ELF-1 (cell line): Measurements from ENCODE around the gene STX4.
A peak's percentile ranks its signal among the peaks of the same experiment; 100 is the strongest.

ENCODE experiments used
- DNase-seq: peaks from one replicate; pipeline ENCODE4 v3.0.0-alpha.2; 2016; ENCODE audit warnings: low read depth, low spot score

Gene STX4

GRCh38 chr16:31064882-31065461 lies 31.6 kb downstream of the STX4 start:
- peak; percentile 75 for DNase-seq

DNA sequence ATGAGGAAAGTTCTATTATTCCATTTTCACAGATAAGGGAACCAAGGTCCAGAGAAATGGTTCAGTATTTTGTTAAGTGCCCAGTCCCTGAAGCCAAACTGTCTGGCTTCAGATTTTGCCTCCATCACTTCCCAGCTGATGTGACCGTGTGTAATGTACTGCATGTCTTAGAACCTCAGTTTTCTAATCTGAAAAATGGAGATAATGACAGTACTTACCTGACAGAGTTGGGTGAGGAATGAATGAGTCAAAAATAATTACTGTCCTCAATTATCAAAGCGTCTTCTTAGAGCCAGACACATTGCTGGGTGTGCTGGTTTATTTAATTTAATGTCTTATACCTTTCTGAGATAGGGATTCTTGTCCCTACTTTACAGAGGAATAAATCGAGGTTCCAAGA lies 34.0 kb downstream of the STX4 start:
- no peak for DNase-seq

DNA sequence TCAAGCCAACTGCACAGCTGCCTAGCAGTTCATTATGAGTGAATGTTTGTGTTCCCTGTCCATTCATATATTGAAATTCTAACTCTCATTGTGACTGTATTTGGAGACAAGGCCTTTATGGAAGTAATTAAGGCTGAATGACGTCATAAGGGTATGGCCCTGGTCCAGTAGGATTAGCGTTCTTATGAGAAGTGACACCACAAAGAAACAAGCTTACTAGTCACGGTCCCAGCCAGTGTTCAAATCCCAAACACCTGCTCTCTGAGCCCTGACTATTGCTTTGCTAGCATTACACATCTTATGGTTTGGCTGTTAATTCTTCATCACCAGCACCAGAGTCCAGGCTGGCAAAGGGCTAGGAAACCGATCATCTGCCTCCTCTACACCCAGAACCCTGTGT lies 38.5 kb downstream of the STX4 start:
- no peak for DNase-seq

DNA sequence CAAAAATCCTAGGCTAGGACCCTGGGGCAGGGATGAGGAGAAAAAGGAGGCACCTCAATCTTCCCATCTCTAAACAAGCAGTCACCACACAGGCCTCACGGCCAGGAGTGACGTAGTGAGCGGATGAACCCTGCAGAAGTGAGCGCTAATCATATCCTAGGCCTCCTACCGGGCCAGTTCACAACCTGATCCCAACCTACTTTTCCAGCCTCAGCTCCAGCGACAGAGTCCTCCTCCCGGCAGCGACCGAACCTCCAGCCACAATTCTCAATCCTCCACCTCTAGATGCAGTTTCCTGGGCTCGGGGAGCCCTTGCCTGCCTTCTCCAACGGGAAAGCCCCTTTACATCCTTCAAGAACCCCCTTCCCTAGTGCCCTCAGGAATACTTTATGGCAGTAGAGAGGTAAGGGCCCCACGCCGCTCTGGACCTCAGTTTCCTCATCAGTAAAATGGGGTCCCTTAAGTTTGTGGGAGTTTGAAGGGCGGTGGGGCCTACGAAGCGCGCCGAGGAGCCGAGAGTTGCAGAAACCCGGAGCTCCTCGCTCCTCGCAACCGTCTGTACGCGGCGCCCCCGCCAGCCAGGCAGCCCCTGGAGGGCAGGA lies 39.3 kb downstream of the STX4 start:
- peak; percentile 59 for DNase-seq

- DNase-seq: peak; percentile 93
Observed at GRCh38 chr16:31073142-31073969, 40.0 kb downstream of the STX4 start.

GRCh38 chr16:31073970-31074813 lies 40.8 kb downstream of the STX4 start, which contains the start of the genes ZNF646 and ZNF668:
Gene ZNF646, plus strand, starts transcription at chr16:31074422. Its CDS starts 1,903 bp downstream, at chr16:31076325.
Gene ZNF668, minus strand, starts transcription at chr16:31074240. Its CDS starts 9,781 bp downstream, at chr16:31064459.
- peak; percentile 99 for DNase-seq

GRCh38 chr16:31074814-31075183 lies 41.4 kb downstream of the STX4 start:
- no peak for DNase-seq

GRCh38 chr16:31076319-31076718 lies 43.0 kb downstream of the STX4 start:
- no peak for DNase-seq

- DNase-seq: no peak
Observed at GRCh38 chr16:31077024-31077423, 43.7 kb downstream of the STX4 start.

DNA sequence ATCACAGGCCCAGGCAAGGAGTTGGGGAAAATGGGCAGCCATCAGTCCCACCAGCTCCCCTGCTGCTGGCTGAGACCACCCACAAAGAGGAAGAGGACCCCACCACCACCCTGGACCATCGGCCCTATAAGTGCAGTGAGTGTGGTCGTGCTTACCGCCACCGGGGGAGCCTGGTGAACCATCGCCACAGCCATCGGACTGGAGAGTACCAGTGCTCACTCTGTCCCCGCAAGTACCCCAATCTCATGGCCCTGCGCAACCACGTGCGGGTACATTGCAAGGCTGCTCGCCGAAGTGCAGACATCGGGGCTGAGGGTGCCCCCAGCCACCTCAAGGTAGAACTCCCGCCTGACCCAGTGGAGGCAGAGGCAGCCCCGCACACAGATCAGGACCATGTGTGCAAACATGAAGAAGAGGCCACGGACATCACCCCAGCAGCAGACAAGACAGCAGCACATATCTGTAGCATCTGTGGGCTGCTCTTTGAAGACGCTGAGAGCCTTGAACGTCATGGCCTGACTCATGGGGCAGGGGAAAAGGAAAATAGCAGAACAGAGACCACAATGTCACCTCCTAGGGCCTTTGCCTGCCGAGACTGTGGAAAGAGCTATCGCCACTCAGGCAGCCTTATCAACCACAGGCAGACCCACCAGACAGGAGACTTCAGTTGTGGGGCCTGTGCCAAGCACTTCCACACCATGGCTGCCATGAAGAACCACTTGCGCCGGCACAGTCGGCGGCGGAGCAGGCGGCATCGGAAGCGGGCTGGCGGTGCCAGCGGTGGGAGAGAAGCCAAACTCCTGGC lies 44.4 kb downstream of the STX4 start:
- no peak for DNase-seq

GRCh38 chr16:31078597-31079341 lies 45.4 kb downstream of the STX4 start:
- DNase-seq: no peak

- DNase-seq: no peak
Observed at GRCh38 chr16:31079342-31079944, 46.1 kb downstream of the STX4 start.

GRCh38 chr16:31080035-31080629 lies 46.8 kb downstream of the STX4 start:
- no peak for DNase-seq

DNA sequence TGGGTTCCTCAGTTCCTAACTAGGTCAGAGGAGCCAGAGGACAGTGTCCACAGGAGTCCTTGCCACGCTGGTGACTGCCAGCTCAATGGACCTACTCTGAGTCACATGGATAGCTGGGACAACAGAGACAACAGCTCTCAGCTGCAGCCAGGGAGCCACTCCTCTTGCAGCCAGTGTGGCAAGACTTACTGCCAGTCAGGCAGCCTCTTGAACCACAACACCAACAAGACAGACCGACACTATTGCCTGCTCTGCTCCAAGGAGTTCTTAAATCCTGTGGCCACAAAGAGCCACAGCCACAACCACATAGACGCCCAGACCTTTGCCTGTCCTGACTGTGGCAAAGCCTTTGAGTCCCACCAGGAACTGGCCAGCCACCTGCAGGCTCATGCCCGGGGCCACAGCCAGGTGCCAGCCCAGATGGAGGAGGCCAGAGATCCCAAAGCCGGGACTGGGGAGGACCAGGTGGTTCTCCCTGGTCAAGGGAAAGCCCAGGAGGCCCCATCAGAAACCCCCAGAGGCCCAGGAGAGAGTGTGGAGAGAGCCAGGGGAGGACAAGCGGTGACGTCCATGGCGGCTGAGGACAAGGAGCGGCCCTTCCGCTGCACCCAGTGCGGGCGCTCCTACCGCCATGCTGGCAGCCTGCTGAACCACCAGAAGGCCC lies 47.5 kb downstream of the STX4 start:
- no peak for DNase-seq

- no peak for DNase-seq
Observed at GRCh38 chr16:31081428-31082351, 48.3 kb downstream of the STX4 start.

DNA sequence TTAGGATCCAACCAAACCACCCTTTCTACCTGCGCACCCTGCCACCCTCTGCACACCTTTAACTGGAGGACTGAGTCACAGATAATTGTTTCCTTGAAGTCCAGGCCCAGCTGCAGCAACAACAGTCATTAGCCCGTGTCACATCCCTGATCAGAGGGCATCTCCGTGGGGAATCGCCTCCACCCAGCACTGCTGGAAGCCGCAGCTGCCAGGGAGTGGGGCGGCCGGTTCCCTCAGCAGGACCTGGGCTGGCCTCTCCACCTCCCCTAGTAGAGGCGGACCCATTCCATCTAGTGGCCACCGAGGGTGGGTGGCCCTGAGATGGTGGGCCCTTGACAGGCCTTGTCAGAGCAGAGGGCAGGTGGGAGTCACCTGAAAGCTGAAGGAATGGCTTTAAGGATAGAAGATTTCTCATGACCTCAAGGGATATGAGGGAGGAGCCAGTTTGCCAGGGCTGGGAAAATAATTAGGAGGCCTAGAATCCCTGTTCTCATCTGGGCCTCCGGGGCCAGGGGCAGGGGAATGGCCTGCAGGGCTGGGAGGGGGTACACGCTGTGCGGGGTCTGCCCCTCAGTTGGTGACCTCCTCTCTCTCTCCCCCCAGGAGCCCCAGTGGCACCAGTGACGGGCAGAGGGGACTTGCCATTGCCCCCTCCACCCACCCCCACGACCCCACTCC lies 49.1 kb downstream of the STX4 start:
- no peak for DNase-seq

DNA sequence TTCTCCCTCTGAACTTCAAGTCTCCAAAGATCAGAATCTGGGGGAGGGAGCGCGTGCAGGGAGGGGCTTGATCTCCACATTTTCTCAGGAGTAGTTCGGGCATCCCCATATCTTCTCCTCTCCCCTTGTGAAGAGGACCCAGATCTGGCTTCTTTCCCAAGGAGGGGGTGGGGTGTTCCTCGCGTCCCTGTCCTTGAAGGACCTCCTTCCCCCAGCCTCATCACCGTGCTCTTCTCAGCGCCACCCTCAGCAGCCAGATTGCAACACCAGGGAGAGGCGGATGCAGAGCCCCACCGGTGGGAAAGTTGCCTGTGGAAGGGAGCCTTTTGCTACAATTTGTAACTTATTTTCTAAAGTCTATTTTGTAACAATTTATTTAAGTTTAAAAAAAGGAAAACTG lies 49.7 kb downstream of the STX4 start:
- DNase-seq: no peak
